Immature natural killer cell (primary cell): ENCODE measurements around the gene CHMP4B. TPM values are rescaled to one million over a fixed set of nuclear protein-coding genes. Genes with fewer than 3 reads are reported as not detected.
A peak's percentile ranks its signal among the peaks of the same experiment; 100 is the strongest.

ENCODE experiments used
- DNase-seq, 3 donors: peaks; one replicate each; pipeline ENCODE4 v3.0.0; 2022; ENCODE audit warnings: mixed read lengths in 1 of 3
- H3K27ac Mint-ChIP-seq, 6 donors: one replicate each; pipeline ENCODE4 v1.8.0; 2020; ENCODE audit warnings: mixed read lengths in 6 of 6, mild to moderate bottlenecking in 5 of 6, inconsistent platforms in 4 of 6, moderate library complexity in 3 of 6
- H3K27me3 Mint-ChIP-seq, 3 donors: one replicate each; pipeline ENCODE4 v1.8.0; 2020 to 2021; ENCODE audit warnings: low read depth in 3 of 3, mild to moderate bottlenecking in 3 of 3, mixed read lengths in 3 of 3, moderate library complexity in 3 of 3, inconsistent platforms in 1 of 3
- H3K36me3 Mint-ChIP-seq, 3 donors: one replicate each; pipeline ENCODE4 v1.8.0; 2020; ENCODE audit warnings: mixed read lengths in 3 of 3, inconsistent platforms in 2 of 3, mild to moderate bottlenecking in 2 of 3
- H3K4me1 Mint-ChIP-seq, 2 donors: one replicate each; pipeline ENCODE4 v1.8.0; 2020; ENCODE audit warnings: inconsistent platforms in 2 of 2, mild to moderate bottlenecking in 2 of 2, mixed read lengths in 2 of 2, moderate library complexity in 1 of 2
- H3K4me3 Mint-ChIP-seq, 5 donors: one replicate each; pipeline ENCODE4 v1.8.0; 2020; ENCODE audit warnings: mild to moderate bottlenecking in 5 of 5, mixed read lengths in 5 of 5, inconsistent platforms in 3 of 5, moderate library complexity in 3 of 5
- H3K9me3 Mint-ChIP-seq, 6 donors: one replicate each; pipeline ENCODE4 v1.8.0; 2020; ENCODE audit warnings: mild to moderate bottlenecking in 6 of 6, mixed read lengths in 6 of 6, inconsistent platforms in 4 of 6, moderate library complexity in 3 of 6
- polyA plus RNA-seq, 3 donors: library from polyadenylated mRNA; unstranded; fragments of 300-500 nt; fragmentation: Illumina TruSeq; gene quantifications; one replicate each; pipeline ENCODE4 v1.2.3, GENCODE V29; 2021

CHMP4B gene
- polyA plus RNA-seq, 3 donors from 2014 or later, result 1.3 to 8.1 (median 3.7) TPM

DNA sequence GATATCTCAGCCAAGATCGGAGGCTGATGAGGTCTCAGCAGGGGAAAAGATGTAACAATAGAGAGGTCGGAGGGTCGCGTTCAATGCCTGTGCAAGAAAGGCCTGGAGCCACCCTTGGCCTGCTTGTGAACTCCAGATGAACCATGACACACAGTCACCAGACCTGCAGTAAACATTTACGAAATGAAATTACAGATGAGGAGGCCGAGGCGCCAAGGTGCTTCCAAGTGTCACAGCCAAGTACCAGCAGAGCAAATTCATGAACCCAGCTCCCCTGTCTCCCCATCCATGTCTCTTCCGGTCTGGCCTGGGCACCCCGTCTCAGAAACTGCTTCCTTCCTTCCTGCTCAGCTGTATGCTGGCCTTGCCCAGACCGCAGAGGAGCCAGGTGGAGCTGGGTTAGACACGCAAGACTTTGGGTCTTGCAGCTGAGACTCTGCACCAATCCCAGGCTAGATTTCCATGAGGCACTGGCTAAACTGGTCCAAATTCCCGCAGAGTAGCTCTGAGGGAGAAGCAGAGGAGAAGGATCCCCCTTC is 48.1 kb downstream of the CHMP4B start:
- peaks cover 0 to 2% (median 0%) of the 10 kb centered on the region in 3 donors for H3K27me3 Mint-ChIP-seq
- peaks cover 17 to 20% of the 10 kb centered on the region in 2 donors for H3K4me1 Mint-ChIP-seq
- DNase-seq, result peak in 2 of 3 donors; percentile 6 to 15
- H3K9me3 Mint-ChIP-seq, result no peaks in the 10 kb centered on the region
- peaks cover 0 to 8% (median 8%) of the 10 kb centered on the region in 3 donors for H3K36me3 Mint-ChIP-seq
- H3K4me3 Mint-ChIP-seq, result peak overlapping the region; percentile 18 to 63 (median 44)
- H3K27ac Mint-ChIP-seq, result peak overlapping the region; percentile 64 to 91 (median 84)

- peak overlapping the region in 2 of 5 donors; percentile 58 to 63 for H3K4me3 Mint-ChIP-seq
- DNase-seq, result no peak
- H3K36me3 Mint-ChIP-seq, result peaks cover 0 to 8% (median 5%) of the 10 kb centered on the region in 3 donors
- no peaks in the 10 kb centered on the region for H3K9me3 Mint-ChIP-seq
- H3K27ac Mint-ChIP-seq, result peak overlapping the region; percentile 64 to 91 (median 84)
- peaks cover 17 to 20% of the 10 kb centered on the region in 2 donors for H3K4me1 Mint-ChIP-seq
- peaks cover 0 to 2% (median 0%) of the 10 kb centered on the region in 3 donors for H3K27me3 Mint-ChIP-seq
These were observed 48.6 kb downstream of the CHMP4B start for GRCh38 chr20:33859751-33860150.

GRCh38 chr20:33861458-33861857 is 50.3 kb downstream of the CHMP4B start:
- H3K4me1 Mint-ChIP-seq, result peaks cover 17 to 20% of the 10 kb centered on the region in 2 donors

GRCh38 chr20:33862709-33863403 is 51.7 kb downstream of the CHMP4B start:
- Mint-ChIP-seq H3K36me3 (peaks cover 0 to 3% (median 0%) of the 10 kb centered on the region in 3 donors), H3K4me1 (peaks cover 17 to 20% of the 10 kb centered on the region in 2 donors), H3K27me3 (peaks cover 0 to 2% (median 0%) of the 10 kb centered on the region in 3 donors), H3K27ac (no peak overlapping the region), H3K4me3 (no peak overlapping the region), H3K9me3 (no peaks in the 10 kb centered on the region)
- DNase-seq, result peak; percentile 7 to 10 (median 10)

More at GRCh38 chr20:33861458-33861857, 50.3 kb downstream of the CHMP4B start:
- Mint-ChIP-seq H3K27ac (no peak overlapping the region), H3K36me3 (peaks cover 0 to 8% (median 4%) of the 10 kb centered on the region in 3 donors), H3K9me3 (no peaks in the 10 kb centered on the region), H3K27me3 (peaks cover 0 to 2% (median 0%) of the 10 kb centered on the region in 3 donors), H3K4me3 (no peak overlapping the region)
- DNase-seq, result no peak

- Mint-ChIP-seq H3K27me3 (peaks cover 0 to 5% (median 0%) of the 10 kb centered on the region in 3 donors), H3K4me3 (no peak overlapping the region), H3K4me1 (peaks cover 11 to 12% of the 10 kb centered on the region in 2 donors), H3K27ac (peak overlapping the region in 1 of 6 donors; percentile 52), H3K9me3 (no peaks in the 10 kb centered on the region), H3K36me3 (no peaks in the 10 kb centered on the region)
- DNase-seq, result no peak
These were observed 52.5 kb downstream of the CHMP4B start for GRCh38 chr20:33863440-33864323.

GRCh38 chr20:33864324-33864963 is 53.3 kb downstream of the CHMP4B start:
- Mint-ChIP-seq H3K4me3 (no peak overlapping the region), H3K36me3 (no peaks in the 10 kb centered on the region), H3K4me1 (peaks cover 4 to 5% of the 10 kb centered on the region in 2 donors), H3K27ac (peak overlapping the region in 1 of 6 donors; percentile 52), H3K9me3 (no peaks in the 10 kb centered on the region), H3K27me3 (peaks cover 0 to 9% (median 2%) of the 10 kb centered on the region in 3 donors)
- DNase-seq, result no peak

DNA sequence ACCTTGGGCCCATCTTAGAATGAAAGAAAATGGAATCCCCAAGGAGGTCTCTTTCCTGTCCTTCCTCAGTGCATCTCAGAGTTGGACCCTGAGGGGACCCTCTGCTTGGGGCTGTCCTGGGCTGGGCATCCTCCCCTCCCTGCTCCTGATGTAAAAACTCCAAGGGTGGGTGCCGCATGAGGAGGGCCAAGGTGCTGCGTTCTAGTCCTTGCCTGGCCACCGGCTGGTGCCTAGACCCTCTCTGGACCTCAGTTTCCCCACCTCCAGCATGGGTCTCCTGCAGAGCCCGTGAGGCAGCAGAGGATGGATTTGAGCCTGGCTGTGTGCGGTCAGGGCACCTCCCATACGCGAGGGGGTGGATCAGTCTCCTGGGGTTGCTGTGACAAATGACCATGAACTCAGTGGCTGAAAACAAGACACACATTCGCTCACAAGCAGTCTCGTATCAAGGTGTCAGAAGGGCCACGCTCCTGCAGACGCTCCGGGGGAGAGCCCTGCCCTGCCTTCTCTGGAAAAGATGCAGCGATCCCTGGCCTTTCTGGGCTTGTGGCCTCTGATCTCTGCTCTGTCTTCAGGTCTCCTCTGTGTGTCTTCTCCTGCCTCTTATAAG is 54.7 kb downstream of the CHMP4B start:
- Mint-ChIP-seq H3K27me3 (peaks cover 0 to 9% (median 2%) of the 10 kb centered on the region in 3 donors), H3K4me3 (no peak overlapping the region), H3K36me3 (no peaks in the 10 kb centered on the region), H3K27ac (no peak overlapping the region), H3K9me3 (no peaks in the 10 kb centered on the region), H3K4me1 (no peaks in the 10 kb centered on the region)
- DNase-seq, result no peak

GRCh38 chr20:33866398-33867100 is 55.4 kb downstream of the CHMP4B start:
- H3K4me1 Mint-ChIP-seq, result no peaks in the 10 kb centered on the region
- no peak for DNase-seq
- no peaks in the 10 kb centered on the region for H3K9me3 Mint-ChIP-seq
- no peaks in the 10 kb centered on the region for H3K36me3 Mint-ChIP-seq
- peaks cover 0 to 9% (median 3%) of the 10 kb centered on the region in 3 donors for H3K27me3 Mint-ChIP-seq
- H3K27ac Mint-ChIP-seq, result peak overlapping the region in 1 of 6 donors; percentile 45
- no peak overlapping the region for H3K4me3 Mint-ChIP-seq

GRCh38 chr20:33868042-33868441 is 56.9 kb downstream of the CHMP4B start:
- Mint-ChIP-seq H3K27ac (no peak overlapping the region), H3K4me1 (no peaks in the 10 kb centered on the region), H3K9me3 (no peaks in the 10 kb centered on the region), H3K4me3 (no peak overlapping the region), H3K27me3 (peaks cover 3 to 9% (median 4%) of the 10 kb centered on the region in 3 donors), H3K36me3 (no peaks in the 10 kb centered on the region)
- no peak for DNase-seq

DNA sequence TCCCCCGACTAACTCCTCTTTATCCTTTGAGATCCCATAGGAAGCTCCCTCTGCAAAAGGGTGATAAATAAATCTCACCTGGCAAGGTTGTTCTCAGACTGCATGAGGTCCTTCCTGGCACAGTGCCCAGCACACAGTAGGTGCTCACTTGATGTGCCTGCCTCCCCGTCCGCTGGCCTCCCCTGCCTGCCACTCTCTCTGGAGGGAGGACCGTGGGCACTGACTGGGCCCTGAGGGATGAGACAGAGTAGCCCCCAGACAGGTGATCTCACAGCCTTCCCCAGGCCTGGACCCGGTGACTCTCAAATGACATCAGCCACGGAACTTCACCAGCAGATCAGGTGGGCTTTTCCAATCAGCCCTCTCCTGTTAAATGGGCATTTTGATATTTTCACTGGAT is 57.4 kb downstream of the CHMP4B start:
- Mint-ChIP-seq H3K27ac (no peak overlapping the region), H3K4me3 (no peak overlapping the region), H3K9me3 (no peaks in the 10 kb centered on the region), H3K4me1 (no peaks in the 10 kb centered on the region), H3K36me3 (no peaks in the 10 kb centered on the region), H3K27me3 (peaks cover 3 to 9% (median 4%) of the 10 kb centered on the region in 3 donors)
- DNase-seq, result no peak

- H3K27ac Mint-ChIP-seq, result no peak overlapping the region
- no peaks in the 10 kb centered on the region for H3K36me3 Mint-ChIP-seq
- no peaks in the 10 kb centered on the region for H3K9me3 Mint-ChIP-seq
- no peak for DNase-seq
- peaks cover 3 to 9% (median 4%) of the 10 kb centered on the region in 3 donors for H3K27me3 Mint-ChIP-seq
- H3K4me1 Mint-ChIP-seq, result no peaks in the 10 kb centered on the region
- H3K4me3 Mint-ChIP-seq, result no peak overlapping the region
These were observed 58.1 kb downstream of the CHMP4B start for GRCh38 chr20:33869283-33869682.

DNA sequence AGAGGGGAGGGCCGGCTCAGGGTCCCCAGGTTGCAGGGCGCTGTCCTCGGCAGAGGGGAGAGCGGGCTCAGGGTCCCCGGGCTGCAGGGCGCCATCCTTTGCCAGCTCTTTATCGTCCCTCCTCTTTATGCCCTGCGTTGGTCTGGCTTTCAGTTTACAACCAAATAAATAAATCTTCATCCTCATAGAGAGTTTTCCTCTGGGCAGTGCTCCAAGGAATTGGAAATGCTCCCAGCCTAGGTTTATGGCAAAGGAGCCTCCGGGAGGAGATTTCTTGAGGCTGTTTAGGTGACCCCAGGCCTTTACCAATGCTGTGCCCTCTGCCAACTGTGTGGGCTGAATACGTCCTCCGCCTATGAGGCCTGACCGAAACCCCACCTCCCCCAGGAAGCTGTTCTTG is 60.2 kb downstream of the CHMP4B start:
- H3K4me1 Mint-ChIP-seq, result no peaks in the 10 kb centered on the region
- H3K36me3 Mint-ChIP-seq, result no peaks in the 10 kb centered on the region
- H3K4me3 Mint-ChIP-seq, result no peak overlapping the region
- H3K27ac Mint-ChIP-seq, result no peak overlapping the region
- H3K27me3 Mint-ChIP-seq, result peaks cover 3 to 9% (median 4%) of the 10 kb centered on the region in 3 donors
- H3K9me3 Mint-ChIP-seq, result no peaks in the 10 kb centered on the region
- no peak for DNase-seq
